ENCODE measurements around the gene DNAH3.

DNA sequence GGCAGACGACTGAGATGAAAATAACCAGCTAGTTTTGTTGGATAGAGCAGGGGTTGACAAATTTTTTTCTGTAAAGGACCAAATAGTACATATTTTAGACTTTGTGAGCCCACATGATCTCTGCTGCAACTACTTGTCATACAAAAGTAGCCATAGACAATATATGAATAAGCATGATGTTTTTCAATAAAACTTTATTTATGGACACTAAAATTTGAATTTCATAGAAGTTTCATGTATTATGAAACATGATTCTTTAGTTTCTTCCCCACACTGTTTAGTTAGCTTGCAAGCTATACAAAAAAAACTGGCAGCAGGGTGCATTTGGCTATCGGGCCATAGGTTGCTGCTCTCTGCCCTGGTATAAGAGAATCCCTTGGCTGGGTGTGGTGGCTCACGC lies 193.5 kb downstream of the DNAH3 start:
- no peak for TF ChIP-seq POLR2AphosphoS5 (IDR thresholded peaks at IDR 0.05)
- TF ChIP-seq, protein P1, sequence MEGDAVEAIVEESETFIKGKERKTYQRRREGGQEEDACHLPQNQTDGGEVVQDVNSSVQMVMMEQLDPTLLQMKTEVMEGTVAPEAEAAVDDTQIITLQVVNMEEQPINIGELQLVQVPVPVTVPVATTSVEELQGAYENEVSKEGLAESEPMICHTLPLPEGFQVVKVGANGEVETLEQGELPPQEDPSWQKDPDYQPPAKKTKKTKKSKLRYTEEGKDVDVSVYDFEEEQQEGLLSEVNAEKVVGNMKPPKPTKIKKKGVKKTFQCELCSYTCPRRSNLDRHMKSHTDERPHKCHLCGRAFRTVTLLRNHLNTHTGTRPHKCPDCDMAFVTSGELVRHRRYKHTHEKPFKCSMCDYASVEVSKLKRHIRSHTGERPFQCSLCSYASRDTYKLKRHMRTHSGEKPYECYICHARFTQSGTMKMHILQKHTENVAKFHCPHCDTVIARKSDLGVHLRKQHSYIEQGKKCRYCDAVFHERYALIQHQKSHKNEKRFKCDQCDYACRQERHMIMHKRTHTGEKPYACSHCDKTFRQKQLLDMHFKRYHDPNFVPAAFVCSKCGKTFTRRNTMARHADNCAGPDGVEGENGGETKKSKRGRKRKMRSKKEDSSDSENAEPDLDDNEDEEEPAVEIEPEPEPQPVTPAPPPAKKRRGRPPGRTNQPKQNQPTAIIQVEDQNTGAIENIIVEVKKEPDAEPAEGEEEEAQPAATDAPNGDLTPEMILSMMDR (IDR thresholded peaks at IDR 0.05 in 8 of 11, conservative IDR thresholded peaks at IDR 0.05 in 3 of 11), result no peak
- no peak for TF ChIP-seq POLR2A (IDR thresholded peaks at IDR 0.05)
